GM12878 (cell line): ENCODE results near the gene NLGN1. TPM values are rescaled to one million over a fixed set of nuclear protein-coding genes. Genes with fewer than 3 reads are reported as not detected.

Source experiments
- CBX5 ChIP-seq: sonication (generic); IDR thresholded peaks from 2 replicates; pipeline ENCODE4 v1.6.1; 2016; ENCODE audit warnings: low read depth, moderate library complexity, mild to moderate bottlenecking, inconsistent platforms
- NFXL1 ChIP-seq: fragments of 450-650 bp; IDR thresholded peaks from 2 replicates; pipeline ENCODE4 v1.6.1; 2017; ENCODE audit warnings: antibody characterized with exemption, mild to moderate bottlenecking, borderline replicate concordance
- NRF1 ChIP-seq: conservative IDR thresholded peaks from 2 replicates; pipeline ENCODE4 v1.6.1; 2011; ENCODE audit warnings: mild to moderate bottlenecking, low read depth, low read length, improper control_type of control experiment
- polyA plus RNA-seq, 11 experiments: library from polyadenylated mRNA; depleted of rRNA in 4 of 11; unstranded in 6 of 11; stranded (reverse) in 5 of 11; fragments of >200 nt; fragmentation: Nextera tagmentation in 4 of 11; fragmentation: Illumina TruSeq in 1 of 11; extraction: Ambion mirVana in 4 of 11; extraction: Trizol in 1 of 11; gene quantifications; 1 replicate in 1 of 11; 2 replicates in 10 of 11; pipeline versions ENCODE4 v1.2.1 to v1.2.3, GENCODE V29; 2011 to 2016; ENCODE audit warnings: inconsistent platforms in 2 of 11, missing spikeins in 2 of 11, low read depth in 1 of 11
- total RNA-seq, 4 experiments: library from RNA; depleted of rRNA in 3 of 4; stranded (reverse); fragments of >200 nt in 3 of 4; fragmentation: Illumina TruSeq in 1 of 4; extraction: Trizol in 1 of 4; gene quantifications; 2 replicates each; pipeline versions ENCODE4 v1.2.1 to v1.2.3, GENCODE V29; 2013 to 2021
- TF ChIP-seq, protein P1 (sequence below): IDR thresholded peaks from 2 replicates; pipeline ENCODE4 v1.6.1; 2012; ENCODE audit warnings: improper control_type of control experiment, low read depth, low read length; ENCODE audit not compliant: insufficient replicate concordance
- TF ChIP-seq, protein P2 (sequence below): fragments of 450-650 bp; formaldehyde crosslinking; IDR thresholded peaks from 2 replicates; pipeline ENCODE4 v1.4.0; 2020; ENCODE audit warnings: mild to moderate bottlenecking, moderate library complexity

NLGN1 gene
- total and polyA plus RNA-seq, 10 of the 15 experiments (the other 5 are each of a cell fraction or from before 2014, with no cell fraction given), result not detected

DNA sequence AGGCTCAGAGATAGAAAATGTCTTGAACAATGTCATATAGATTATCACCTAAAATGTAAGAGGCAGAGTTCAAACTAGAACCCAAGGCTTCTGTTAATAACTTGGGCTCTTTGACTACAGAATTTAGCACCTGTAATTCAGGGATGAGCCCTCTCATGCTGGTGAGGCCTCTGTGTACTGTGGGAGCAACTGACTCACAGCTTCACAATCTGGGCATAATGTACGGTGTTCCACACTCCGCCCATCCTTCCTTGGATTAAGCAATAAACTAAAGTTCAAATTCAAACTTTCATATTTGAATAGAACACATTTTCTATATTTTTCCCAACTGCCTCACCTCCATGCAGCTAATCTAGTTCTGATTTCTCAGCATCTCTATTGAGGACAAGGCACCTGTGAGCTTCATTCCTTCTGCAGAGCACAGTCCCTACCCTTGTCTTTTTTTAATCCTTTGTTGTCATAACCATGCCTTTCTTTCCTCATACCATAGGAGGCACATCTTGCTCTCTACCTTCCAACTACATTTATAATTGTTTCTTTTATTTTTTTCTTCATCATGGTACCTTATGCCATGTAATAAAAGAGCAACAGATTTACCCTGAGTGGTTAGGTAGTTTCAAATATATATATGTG, 392.1 kb downstream of the NLGN1 start (continued):
- TF ChIP-seq, protein P1, sequence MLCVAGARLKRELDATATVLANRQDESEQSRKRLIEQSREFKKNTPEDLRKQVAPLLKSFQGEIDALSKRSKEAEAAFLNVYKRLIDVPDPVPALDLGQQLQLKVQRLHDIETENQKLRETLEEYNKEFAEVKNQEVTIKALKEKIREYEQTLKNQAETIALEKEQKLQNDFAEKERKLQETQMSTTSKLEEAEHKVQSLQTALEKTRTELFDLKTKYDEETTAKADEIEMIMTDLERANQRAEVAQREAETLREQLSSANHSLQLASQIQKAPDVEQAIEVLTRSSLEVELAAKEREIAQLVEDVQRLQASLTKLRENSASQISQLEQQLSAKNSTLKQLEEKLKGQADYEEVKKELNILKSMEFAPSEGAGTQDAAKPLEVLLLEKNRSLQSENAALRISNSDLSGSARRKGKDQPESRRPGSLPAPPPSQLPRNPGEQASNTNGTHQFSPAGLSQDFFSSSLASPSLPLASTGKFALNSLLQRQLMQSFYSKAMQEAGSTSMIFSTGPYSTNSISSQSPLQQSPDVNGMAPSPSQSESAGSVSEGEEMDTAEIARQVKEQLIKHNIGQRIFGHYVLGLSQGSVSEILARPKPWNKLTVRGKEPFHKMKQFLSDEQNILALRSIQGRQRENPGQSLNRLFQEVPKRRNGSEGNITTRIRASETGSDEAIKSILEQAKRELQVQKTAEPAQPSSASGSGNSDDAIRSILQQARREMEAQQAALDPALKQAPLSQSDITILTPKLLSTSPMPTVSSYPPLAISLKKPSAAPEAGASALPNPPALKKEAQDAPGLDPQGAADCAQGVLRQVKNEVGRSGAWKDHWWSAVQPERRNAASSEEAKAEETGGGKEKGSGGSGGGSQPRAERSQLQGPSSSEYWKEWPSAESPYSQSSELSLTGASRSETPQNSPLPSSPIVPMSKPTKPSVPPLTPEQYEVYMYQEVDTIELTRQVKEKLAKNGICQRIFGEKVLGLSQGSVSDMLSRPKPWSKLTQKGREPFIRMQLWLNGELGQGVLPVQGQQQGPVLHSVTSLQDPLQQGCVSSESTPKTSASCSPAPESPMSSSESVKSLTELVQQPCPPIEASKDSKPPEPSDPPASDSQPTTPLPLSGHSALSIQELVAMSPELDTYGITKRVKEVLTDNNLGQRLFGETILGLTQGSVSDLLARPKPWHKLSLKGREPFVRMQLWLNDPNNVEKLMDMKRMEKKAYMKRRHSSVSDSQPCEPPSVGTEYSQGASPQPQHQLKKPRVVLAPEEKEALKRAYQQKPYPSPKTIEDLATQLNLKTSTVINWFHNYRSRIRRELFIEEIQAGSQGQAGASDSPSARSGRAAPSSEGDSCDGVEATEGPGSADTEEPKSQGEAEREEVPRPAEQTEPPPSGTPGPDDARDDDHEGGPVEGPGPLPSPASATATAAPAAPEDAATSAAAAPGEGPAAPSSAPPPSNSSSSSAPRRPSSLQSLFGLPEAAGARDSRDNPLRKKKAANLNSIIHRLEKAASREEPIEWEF, result no peak
- TF ChIP-seq, protein P2, sequence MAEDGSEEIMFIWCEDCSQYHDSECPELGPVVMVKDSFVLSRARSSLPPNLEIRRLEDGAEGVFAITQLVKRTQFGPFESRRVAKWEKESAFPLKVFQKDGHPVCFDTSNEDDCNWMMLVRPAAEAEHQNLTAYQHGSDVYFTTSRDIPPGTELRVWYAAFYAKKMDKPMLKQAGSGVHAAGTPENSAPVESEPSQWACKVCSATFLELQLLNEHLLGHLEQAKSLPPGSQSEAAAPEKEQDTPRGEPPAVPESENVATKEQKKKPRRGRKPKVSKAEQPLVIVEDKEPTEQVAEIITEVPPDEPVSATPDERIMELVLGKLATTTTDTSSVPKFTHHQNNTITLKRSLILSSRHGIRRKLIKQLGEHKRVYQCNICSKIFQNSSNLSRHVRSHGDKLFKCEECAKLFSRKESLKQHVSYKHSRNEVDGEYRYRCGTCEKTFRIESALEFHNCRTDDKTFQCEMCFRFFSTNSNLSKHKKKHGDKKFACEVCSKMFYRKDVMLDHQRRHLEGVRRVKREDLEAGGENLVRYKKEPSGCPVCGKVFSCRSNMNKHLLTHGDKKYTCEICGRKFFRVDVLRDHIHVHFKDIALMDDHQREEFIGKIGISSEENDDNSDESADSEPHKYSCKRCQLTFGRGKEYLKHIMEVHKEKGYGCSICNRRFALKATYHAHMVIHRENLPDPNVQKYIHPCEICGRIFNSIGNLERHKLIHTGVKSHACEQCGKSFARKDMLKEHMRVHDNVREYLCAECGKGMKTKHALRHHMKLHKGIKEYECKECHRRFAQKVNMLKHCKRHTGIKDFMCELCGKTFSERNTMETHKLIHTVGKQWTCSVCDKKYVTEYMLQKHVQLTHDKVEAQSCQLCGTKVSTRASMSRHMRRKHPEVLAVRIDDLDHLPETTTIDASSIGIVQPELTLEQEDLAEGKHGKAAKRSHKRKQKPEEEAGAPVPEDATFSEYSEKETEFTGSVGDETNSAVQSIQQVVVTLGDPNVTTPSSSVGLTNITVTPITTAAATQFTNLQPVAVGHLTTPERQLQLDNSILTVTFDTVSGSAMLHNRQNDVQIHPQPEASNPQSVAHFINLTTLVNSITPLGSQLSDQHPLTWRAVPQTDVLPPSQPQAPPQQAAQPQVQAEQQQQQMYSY, result no peak
- TF ChIP-seq NRF1, result no peak
- no peak for TF ChIP-seq CBX5
- no peak for TF ChIP-seq NFXL1
